Adrenal gland (tissue), 5 donors: Measurements from ENCODE around the gene IGF2.

Source experiments
- POLR2A ChIP-seq, 2 donors: fragments of 450-650 bp; IDR thresholded peaks; one replicate each; pipeline ENCODE4 v1.6.1; 2017; ENCODE audit warnings: antibody characterized with exemption in 2 of 2, mild to moderate bottlenecking in 2 of 2, moderate library complexity in 1 of 2
- TF ChIP-seq, protein P1 (sequence below), 6 experiments: fragments of 450-650 bp in 4 of 6; fragments of 200-600 bp in 2 of 6; sonication (generic) in 1 of 6; IDR thresholded peaks; 1 replicate in 5 of 6; 2 replicates in 1 of 6; pipeline versions ENCODE4 v1.5.1 to v1.8.0; 2016 to 2021; ENCODE audit warnings: antibody characterized with exemption in 6 of 6, mild to moderate bottlenecking in 2 of 6, moderate library complexity in 1 of 6
- donor health status: DM: no; HTN: no; CAD: no.

DNA sequence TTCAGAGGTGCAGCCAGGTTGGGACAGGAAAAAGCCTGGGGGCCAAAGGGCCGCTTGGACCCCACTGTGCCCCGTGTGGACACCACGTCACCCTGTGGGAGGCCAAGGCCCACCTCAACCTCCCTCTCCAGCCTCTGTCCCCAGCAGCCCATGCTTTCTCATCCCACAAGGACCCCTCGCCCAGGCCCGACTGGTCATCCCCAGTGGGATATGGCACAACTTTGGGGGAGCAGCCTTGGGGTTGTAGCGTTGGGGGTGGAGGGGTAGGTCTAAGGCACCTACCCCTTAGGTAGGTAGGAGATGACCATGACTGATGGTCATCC, 44.0 kb downstream of the IGF2 start:
- TF ChIP-seq, protein P1, sequence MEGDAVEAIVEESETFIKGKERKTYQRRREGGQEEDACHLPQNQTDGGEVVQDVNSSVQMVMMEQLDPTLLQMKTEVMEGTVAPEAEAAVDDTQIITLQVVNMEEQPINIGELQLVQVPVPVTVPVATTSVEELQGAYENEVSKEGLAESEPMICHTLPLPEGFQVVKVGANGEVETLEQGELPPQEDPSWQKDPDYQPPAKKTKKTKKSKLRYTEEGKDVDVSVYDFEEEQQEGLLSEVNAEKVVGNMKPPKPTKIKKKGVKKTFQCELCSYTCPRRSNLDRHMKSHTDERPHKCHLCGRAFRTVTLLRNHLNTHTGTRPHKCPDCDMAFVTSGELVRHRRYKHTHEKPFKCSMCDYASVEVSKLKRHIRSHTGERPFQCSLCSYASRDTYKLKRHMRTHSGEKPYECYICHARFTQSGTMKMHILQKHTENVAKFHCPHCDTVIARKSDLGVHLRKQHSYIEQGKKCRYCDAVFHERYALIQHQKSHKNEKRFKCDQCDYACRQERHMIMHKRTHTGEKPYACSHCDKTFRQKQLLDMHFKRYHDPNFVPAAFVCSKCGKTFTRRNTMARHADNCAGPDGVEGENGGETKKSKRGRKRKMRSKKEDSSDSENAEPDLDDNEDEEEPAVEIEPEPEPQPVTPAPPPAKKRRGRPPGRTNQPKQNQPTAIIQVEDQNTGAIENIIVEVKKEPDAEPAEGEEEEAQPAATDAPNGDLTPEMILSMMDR (IDR thresholded peaks at IDR 0.05) = no peak
- TF ChIP-seq POLR2A (IDR thresholded peaks at IDR 0.05) = no peak
